NCI-H2081 treated with DMSO at 0.1 percent for 48 hours (cell line): ENCODE results near the gene NOS3.

Source experiments
- DNase-seq: peaks from one replicate; lab custom pipeline; 2025; lab: John Stamatoyannopoulos, UW

The NOS3 gene

DNA sequence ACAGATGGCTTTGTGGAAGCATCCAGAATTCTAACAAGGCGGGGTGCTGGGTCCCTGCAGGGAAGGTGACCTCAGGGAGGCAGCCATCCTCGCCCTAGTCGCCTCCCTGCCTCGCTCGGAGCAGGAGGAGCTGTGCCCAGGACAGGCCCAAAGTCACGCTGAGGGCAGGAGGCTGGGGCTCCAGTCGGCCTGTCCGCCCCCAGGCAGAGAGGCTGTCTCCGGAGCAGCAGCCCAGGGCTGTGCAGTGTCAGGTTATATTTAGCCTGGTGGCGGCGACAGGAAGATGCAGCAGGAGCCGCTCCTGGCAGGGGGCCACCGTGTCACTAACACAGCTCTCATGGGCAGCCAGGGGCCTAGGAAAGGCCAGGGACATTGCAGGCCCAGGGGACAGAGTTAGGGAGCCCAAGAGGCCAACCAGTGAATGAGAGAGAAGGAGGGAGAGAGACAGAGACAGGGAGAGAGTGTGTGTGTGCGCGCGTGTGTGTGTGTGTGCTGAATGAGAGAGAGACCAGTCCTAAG is 26.2 kb upstream of the NOS3 start:
- DNase-seq: no peak

DNA sequence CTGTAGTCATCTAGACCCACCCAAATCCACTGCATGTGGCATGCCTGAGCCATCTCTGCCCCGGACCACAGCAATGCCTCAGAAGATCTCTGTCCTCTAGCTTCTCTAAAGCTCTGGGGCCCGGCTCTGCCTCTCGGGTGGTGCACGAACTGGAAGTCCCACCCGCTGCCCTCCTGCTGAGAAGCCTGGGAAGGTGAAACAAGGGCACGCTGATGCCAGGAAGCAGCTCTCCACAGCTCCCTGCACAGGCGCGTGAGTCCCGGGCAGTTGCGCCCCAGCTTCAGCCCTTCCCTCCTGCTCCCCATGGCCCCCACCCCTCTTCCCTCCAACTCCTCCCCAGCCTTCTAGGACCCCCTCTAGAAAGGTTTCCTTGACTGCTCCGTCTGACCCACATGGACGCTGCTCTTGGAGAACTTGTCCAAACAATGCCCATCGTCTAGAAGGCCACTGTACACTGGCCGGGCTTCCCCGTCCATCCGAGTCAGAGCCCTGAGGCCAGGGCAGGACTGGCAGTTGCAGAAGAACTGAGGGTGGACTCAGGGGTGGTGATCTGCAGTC is 25.5 kb upstream of the NOS3 start:
- DNase-seq: no peak

GRCh38 chr7:150966002-150966401 is 24.8 kb upstream of the NOS3 start:
- no peak for DNase-seq

DNA sequence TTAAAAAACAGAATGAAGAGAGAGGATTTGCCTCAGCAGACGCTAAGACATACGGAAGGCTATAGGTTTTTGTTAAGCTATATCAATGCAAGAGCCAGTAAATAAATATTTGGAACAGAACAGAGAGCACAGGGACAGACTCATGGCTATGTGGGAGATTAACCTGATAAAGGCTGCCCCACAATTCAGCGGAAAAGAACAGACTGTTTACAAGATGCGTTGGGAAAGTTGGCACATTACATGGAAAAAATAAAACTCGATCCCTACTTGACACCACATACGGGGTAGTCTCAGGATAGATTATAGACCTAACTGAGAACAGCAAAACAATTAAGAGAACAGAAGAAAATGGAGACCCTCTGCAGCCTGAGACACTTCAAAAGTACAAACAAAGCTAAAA is 23.5 kb upstream of the NOS3 start:
- no peak for DNase-seq

DNA sequence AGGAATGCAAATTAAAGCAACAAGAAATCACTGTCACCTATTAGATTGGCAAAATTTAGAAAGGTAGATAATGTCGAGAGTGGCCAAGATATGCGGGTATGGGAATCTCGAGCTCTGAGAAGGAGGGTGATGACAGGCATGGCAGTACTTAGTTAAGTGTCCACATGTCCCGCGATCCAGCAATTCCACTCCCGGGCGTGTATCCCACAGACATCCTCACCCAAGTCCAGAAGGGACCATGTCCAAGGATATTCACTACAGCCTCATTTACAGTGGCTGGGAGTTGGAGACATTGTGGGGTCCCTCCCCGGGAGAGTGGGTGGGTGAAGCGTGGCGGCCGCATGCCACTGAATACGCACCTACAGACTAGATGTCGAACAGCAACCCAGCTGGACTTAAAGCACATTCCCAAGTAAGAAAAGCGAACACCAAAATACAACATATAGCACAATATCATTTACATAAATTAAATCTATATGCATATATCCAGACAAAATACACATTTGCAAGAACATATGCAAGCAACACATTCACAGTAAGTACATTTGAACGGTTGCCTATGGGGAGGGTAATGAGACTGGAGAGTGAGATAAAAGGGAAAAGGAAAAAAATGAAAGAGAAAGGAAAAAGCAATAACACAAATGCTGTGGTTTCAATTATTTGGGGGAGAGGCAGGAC is 22.6 kb upstream of the NOS3 start:
- no peak for DNase-seq

- DNase-seq: no peak
These were observed 22.0 kb upstream of the NOS3 start for GRCh38 chr7:150968734-150969372.

DNA sequence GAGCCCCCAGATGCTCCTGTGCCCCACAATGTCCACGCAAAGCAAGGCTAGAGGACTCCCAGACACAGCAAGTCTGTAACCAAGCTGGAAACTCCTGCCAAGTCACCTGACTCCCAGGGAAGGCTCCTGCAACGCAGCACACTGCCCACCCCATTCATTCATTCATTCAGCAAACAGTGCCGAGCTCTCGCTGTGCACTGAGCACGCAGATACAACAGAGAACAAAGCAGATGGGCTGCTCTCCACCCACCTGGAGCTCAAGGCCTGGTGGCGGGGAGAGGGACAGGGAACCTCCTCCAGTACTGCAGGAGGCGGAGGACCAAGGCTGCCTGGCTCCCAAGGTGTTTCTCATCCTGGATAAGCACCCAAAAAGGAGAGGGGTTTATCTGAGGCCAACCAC is 21.3 kb upstream of the NOS3 start:
- peak; percentile 73 for DNase-seq

DNA sequence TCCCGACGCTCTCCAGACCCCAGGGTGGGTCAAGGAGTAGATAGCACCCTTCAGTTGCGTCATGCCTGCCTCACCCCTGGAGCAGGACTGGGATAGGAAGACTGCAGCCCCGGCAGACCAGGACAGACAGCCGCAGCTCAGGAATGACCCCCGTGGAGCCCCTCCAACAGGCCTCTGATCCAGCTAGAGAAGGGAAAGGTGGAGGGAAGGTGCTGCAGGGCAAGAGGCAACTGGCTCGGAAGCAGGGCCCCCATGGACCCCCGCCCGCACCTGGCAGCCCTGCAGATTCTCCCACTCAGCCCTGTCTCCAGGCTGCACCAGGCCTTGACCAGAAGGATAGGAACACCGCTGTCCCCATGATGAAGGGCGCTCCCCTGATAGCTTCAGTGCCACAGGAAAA is 20.4 kb upstream of the NOS3 start:
- DNase-seq: no peak

- DNase-seq: peak; percentile 71
These were observed 19.4 kb upstream of the NOS3 start for GRCh38 chr7:150971242-150972022.

GRCh38 chr7:150972023-150972468 is 18.8 kb upstream of the NOS3 start:
- peak; percentile 82 for DNase-seq

DNA sequence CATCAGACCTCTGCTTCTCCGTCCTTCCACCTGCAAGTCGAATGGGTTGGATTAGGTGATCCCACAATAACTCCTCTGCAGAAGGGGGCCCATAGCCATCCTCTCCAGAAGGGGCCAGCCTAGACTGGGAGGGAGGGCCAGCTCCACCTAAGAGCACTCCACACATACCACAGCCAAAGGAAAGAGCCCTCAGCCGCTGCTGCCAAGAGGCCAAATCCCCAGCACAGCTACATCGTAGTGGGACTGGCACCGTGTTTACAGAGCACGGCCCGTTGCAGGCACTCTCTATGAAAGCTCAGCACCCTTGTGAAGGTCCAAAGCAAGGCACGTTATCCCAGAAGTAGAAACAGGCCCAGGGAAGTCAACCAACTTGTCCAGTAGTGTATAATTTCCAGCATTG is 18.1 kb upstream of the NOS3 start:
- no peak for DNase-seq

DNA sequence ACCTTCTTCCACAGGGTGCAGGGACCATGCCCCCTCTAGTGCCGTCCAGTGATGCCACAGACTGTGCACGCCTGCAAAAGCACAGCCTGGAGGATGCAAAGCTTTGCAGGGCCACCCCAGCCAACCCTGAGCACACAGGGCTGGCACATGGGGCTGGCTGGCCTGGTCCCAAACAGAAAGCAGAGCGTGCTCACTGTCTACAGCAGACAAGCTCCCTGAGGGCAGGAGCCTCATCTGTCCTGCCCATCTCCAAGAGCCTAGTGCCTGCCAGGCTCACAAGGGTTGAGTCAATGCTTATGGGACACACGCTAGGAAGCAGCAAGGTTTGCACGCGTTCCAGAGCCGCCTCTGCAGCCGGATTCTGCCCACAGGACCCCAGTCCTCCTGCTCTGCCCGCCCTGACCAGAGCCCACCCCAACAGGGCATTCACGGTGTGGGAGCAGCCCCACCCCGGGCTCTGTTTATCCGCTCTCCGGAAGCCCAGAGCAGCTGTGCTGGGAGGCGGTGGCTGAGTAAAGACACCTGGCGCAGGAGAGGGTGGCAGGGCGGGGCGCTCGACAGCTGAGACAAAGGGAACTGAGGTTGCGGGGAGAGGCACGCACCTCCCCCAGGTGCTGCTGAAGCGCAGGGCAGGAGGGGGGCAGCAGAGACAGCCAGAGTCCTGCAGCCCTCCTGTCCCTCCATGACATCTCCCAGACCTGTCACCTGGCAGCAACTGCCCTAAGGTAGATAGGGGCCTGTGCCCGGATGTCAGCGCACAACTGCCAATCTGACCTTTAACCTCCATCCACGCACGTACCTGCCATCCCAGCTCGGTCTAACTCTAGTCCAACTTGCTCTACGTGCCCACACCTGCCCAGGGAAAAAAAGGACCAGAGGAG is 17.0 kb upstream of the NOS3 start:
- peak; percentile 73 for DNase-seq

DNA sequence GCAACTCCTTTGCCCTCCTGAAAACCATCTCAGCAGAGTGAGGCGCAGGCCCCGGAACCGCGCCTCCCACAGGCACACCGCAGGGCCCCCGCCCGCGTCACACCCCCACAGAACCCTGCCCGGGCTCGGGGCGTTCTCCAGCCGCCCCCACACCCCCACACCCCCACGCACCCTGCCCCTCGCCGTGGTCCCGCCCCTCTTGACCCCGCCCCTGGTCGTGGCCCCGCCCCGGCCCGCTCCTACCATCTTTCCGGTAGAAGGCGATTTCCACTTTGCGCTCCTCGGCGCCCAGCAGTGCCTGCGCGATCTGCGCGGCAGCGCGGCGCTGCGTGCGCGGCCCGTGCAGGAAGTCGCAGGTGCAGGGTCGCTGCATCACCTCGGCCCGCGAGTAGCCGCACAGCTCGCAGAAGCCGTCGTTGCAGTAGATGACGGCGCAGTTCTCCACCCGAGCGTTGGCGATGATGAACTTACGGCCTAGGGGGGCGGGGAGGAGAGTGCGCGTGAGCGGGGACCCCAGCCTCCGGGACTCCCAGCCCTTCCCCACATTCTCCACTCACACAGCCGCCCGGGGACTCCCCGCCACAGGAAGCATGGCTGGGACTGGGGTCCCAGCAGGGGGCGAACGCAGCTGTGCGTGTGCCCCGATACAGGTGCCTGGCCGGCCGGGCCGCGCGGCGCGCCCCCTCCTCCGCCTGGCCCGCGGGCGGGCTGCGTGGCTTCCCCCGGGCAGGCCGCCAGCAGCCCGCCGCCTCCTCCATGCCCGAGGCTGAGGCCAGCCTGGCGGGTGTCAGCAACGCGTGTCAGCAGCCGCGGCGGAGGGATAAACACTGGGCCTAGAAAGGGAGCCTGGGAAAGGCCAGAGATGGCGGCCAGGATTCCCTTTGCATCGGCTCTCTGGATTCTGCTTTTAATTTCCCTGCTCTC is 16.1 kb upstream of the NOS3 start:
- peak; percentile 37 for DNase-seq

DNA sequence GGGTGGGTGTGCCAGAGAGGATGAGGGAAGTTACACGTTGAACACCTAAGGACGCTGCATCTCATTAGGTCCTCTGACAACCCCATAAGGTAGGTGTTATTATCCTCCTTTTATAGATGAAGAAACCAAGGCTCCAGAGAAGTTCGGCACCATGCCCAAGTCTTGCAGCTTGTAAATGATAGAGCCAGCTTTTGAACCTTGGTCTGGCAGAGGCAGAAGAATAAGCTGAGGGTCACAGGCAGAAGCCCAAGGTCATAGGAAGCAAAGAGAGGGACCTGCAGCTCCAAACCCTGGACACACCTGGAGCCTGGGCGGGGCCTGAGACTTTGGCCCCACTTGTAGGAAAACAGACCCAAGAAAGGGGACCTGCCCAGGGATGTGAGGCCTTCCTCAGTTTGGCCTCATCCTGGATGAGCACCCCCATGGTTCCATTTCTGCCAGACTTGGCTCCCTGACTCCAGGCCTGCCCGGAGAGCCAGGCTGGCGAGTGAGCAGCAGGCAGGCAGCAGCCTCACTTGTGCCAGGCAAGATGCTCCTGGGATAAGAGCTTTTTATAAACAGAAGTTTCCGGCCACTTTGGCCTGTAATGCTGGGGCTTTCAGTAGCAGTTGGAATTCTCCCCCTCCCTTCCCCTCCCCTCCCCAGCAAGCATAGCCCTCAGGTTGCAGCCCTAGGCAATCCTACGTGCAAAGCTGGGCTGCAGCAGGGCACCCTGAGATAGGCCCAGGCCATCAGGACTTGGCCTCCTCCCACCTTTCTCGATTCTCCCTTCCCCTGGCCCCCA is 15.1 kb upstream of the NOS3 start:
- no peak for DNase-seq

DNA sequence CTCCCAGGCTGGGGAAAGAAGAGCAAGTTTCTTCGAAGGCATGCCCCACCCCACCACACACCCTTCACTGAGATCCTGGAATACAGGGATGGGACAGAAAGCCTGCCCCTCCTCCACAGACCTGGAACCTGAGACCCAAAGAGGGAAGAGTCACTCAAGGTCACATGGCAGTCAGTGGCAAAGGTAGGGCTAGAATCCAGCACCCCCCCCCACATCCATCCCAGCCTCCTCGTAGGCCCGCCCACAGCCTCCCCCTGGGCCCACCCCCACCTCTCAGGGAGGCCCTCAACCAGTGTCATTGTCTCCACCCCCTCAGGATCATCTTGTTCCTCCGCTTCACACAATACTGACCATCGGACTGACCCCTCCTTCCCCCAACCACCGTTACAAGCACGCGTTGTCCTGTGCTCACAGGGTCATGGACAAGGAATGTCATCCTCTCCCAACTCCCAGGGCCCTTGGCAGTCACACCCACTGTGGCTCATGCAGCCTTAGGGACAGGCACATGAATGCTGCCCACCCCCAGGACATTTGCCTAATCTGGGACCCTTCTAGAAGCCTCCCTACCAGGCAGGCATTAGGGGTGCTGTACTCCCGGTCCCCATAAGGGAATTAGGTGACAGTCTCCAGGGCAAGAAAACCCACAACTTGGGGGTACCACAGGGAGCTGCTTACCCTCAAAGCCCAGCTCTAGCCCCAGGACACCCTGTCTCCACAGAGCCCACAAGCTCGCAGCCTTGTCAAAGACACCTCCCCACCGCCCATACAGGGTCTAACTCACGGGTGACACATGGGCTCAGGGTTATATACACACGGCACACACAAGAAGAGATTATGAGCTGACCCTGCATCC is 14.1 kb upstream of the NOS3 start:
- no peak for DNase-seq

GRCh38 chr7:150977382-150978125 is 13.3 kb upstream of the NOS3 start:
- DNase-seq: no peak

DNA sequence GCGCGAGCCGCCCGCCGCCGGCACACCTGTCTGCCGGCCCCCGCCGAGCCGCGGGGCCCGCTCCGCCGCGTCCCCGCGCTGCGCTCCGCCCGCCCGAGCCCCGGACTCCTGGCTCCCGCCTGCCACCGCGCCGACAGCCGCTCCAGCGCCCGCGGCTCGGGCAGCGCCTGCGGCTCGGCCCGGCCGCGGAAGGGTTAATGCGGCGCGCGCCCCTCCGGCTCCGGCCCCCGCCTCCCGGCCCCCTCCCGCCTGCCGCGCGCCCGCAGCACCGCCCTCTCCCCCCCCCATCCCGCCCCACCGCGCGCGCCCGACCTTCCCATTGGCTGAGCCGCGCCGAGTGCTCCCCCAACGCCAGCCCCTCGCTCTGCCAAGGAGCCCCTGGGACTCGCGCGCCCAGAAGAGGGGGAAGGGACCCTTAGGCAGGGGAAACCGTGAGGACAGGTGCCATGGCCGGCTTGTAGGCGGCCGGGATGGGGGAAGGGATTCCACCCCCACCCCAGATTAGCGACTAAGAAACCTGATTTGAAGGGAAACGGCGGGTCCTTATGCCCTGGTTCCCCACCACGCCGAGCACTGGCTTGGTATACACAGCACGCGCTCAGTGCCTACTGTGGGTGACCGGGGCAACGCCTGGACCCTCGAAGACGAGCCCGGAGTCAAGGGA is 12.6 kb upstream of the NOS3 start, which contains the start of gene KCNH2:
KCNH2 (minus strand) TSS at position 196 of the 664 bp plus-strand sequence. CDS start 408 bp downstream, outside the sequence.
- peak; percentile 39 for DNase-seq
